Fibroblast of lung (primary cell): ENCODE results near the gene FKBP15. TPM values are rescaled to one million over a fixed set of nuclear protein-coding genes. Genes with fewer than 3 reads are reported as not detected.

Experiments
- DNase-seq, 2 donors: peaks; one replicate each; pipeline versions ENCODE4 v3.0.0 to v3.0.0-alpha.2; 2010; ENCODE audit warnings: low read depth in 2 of 2
- H2AFZ ChIP-seq: 2 replicates; pipeline ENCODE4 v1.5.1; 2012; ENCODE audit warnings: low read length, control low read depth, inconsistent platforms
- H3K27ac ChIP-seq: 2 replicates; pipeline ENCODE4 v1.5.1; 2011; ENCODE audit warnings: low read length, control low read depth; ENCODE audit not compliant: insufficient read depth
- H3K27me3 ChIP-seq: 2 replicates; pipeline ENCODE4 v1.5.1; 2011; ENCODE audit warnings: mild to moderate bottlenecking, low read length; ENCODE audit not compliant: control insufficient read depth, insufficient read depth
- H3K36me3 ChIP-seq: 2 replicates; pipeline ENCODE4 v1.5.1; 2011; ENCODE audit warnings: low read length; ENCODE audit not compliant: control insufficient read depth, insufficient read depth
- H3K4me1 ChIP-seq: 2 replicates; pipeline ENCODE4 v1.5.1; 2011; ENCODE audit warnings: low read length; ENCODE audit not compliant: control insufficient read depth, insufficient read depth; ENCODE audit errors: extremely low read depth
- H3K4me2 ChIP-seq: 2 replicates; pipeline ENCODE4 v1.5.1; 2011; ENCODE audit warnings: low read length, control low read depth; ENCODE audit not compliant: insufficient read depth; ENCODE audit errors: extremely low read depth
- H3K4me3 ChIP-seq, 4 experiments: fragments of 200-600 bp in 1 of 4; sonication (generic) in 1 of 4; replicated peaks in 1 of 4; 2 replicates each; pipeline ENCODE4 v1.5.1; 2011 to 2016; ENCODE audit warnings: low read length in 4 of 4, low read depth in 3 of 4, mild to moderate bottlenecking in 3 of 4, control low read depth in 2 of 4, inconsistent platforms in 1 of 4, mixed read lengths in 1 of 4; ENCODE audit not compliant: insufficient read depth in 1 of 4; ENCODE audit errors: control extremely low read depth in 1 of 4
- H3K79me2 ChIP-seq: 2 replicates; pipeline ENCODE4 v1.5.1; 2012; ENCODE audit warnings: mild to moderate bottlenecking, low read length, inconsistent platforms; ENCODE audit not compliant: control insufficient read depth, insufficient read depth
- H3K9ac ChIP-seq: 2 replicates; pipeline ENCODE4 v1.5.1; 2011; ENCODE audit warnings: mild to moderate bottlenecking, low read length, control low read depth; ENCODE audit not compliant: insufficient read depth
- H3K9me3 ChIP-seq: 2 replicates; pipeline ENCODE4 v1.5.1; 2012; ENCODE audit warnings: low read depth, low read length; ENCODE audit not compliant: control insufficient read depth, insufficient read depth
- H4K20me1 ChIP-seq: 2 replicates; pipeline ENCODE4 v1.5.1; 2011; ENCODE audit warnings: low read length; ENCODE audit not compliant: control insufficient read depth, insufficient read depth; ENCODE audit errors: extremely low read depth
- CTCF ChIP-seq, 2 donors: IDR thresholded peaks in 1 of 2; conservative IDR thresholded peaks in 1 of 2; 1 replicate in 1 of 2; 2 replicates in 1 of 2; pipeline ENCODE4 v1.5.1; 2011 to 2012; ENCODE audit warnings: low read length in 2 of 2, control low read depth in 1 of 2, inconsistent platforms in 1 of 2, low read depth in 1 of 2, mild to moderate bottlenecking in 1 of 2
- EZH2 ChIP-seq: IDR thresholded peaks from 2 replicates; pipeline ENCODE4 v1.5.1; 2012; ENCODE audit warnings: low read length, control low read depth, mild to moderate bottlenecking; ENCODE audit errors: missing control alignments
- polyA plus RNA-seq, 2 donors: library from polyadenylated mRNA; depleted of rRNA in 1 of 2; stranded (reverse) in 1 of 2; unstranded in 1 of 2; fragments of >200 nt; gene quantifications; 2 replicates each; pipeline ENCODE4 v1.2.1, GENCODE V29; 2011 to 2012; ENCODE audit warnings: missing spikeins in 1 of 2
- total RNA-seq: library from RNA; depleted of rRNA; stranded (reverse); fragments of >200 nt; gene quantifications from 2 replicates; pipeline ENCODE4 v1.2.1, GENCODE V29; 2014

Gene FKBP15
- total and polyA plus RNA-seq, 2 donors (not counting 1 experiment from before 2014, with no cell fraction given): 21.0 to 25.3 TPM

GRCh38 chr9:113219969-113220368, 1.1 kb downstream of the FKBP15 start:
- DNase-seq: peak; percentile 74 to 90
- H3K4me3 ChIP-seq: peak overlapping the region; percentile 78 to 96 (median 90)
- no peaks in the 10 kb centered on the region for H4K20me1 ChIP-seq
- TF ChIP-seq EZH2: no peak
- no peak for TF ChIP-seq CTCF (conservative IDR thresholded peaks at IDR 0.05 in 1 of 2, IDR thresholded peaks at IDR 0.05 in 1 of 2; ENCODE audit: low read depth in 1 of 2, low read length in 2 of 2)
- H3K9ac ChIP-seq: no peak overlapping the region
- peaks cover 4% of the 10 kb centered on the region for H3K4me1 ChIP-seq
- no peaks in the 10 kb centered on the region for H3K27me3 ChIP-seq
- H3K4me2 ChIP-seq: peak overlapping the region; percentile 96
- peak overlapping the region; percentile 89 for H3K27ac ChIP-seq
- H3K79me2 ChIP-seq: peaks cover 37% of the 10 kb centered on the region
- H3K9me3 ChIP-seq: no peaks in the 10 kb centered on the region
- no peak overlapping the region for H2AFZ ChIP-seq
- H3K36me3 ChIP-seq: no peaks in the 10 kb centered on the region

- H3K4me1 ChIP-seq: peaks cover 4% of the 10 kb centered on the region
- no peak overlapping the region for H3K9ac ChIP-seq
- H3K4me2 ChIP-seq: peak overlapping the region; percentile 96
- H3K9me3 ChIP-seq: no peaks in the 10 kb centered on the region
- H3K79me2 ChIP-seq: peaks cover 37% of the 10 kb centered on the region
- no peak for DNase-seq
- H3K27ac ChIP-seq: no peak overlapping the region
- no peaks in the 10 kb centered on the region for H4K20me1 ChIP-seq
- no peak for TF ChIP-seq CTCF (conservative IDR thresholded peaks at IDR 0.05 in 1 of 2, IDR thresholded peaks at IDR 0.05 in 1 of 2; ENCODE audit: low read depth in 1 of 2, low read length in 2 of 2)
- TF ChIP-seq EZH2: no peak
- H3K36me3 ChIP-seq: no peaks in the 10 kb centered on the region
- H2AFZ ChIP-seq: no peak overlapping the region
- H3K4me3 ChIP-seq: peak overlapping the region in 2 of 4 experiments; percentile 78 to 96
- H3K27me3 ChIP-seq: no peaks in the 10 kb centered on the region
Measured at GRCh38 chr9:113219186-113219936, 1.7 kb downstream of the FKBP15 start.

GRCh38 chr9:113216406-113216805, 4.7 kb downstream of the FKBP15 start:
- DNase-seq: no peak
- Histone ChIP-seq H3K4me2 (no peak overlapping the region), H4K20me1 (no peaks in the 10 kb centered on the region), H3K9ac (no peak overlapping the region), H3K4me3 (no peak overlapping the region), H3K27me3 (no peaks in the 10 kb centered on the region), H2AFZ (no peak overlapping the region), H3K9me3 (no peaks in the 10 kb centered on the region), H3K27ac (no peak overlapping the region), H3K79me2 (peaks cover 29% of the 10 kb centered on the region), H3K36me3 (no peaks in the 10 kb centered on the region), H3K4me1 (no peaks in the 10 kb centered on the region)
- no peak for TF ChIP-seq CTCF (conservative IDR thresholded peaks at IDR 0.05 in 1 of 2, IDR thresholded peaks at IDR 0.05 in 1 of 2; ENCODE audit: low read depth in 1 of 2, low read length in 2 of 2)
- no peak for TF ChIP-seq EZH2
